ENCODE results near the gene MUC2. TPM values are rescaled to one million over a fixed set of nuclear protein-coding genes. Genes with fewer than 3 reads are reported as not detected.

MUC2 gene
- total RNA-seq, 6 experiments from 2014 or later, result 0.24 TPM; not detected in 5

DNA sequence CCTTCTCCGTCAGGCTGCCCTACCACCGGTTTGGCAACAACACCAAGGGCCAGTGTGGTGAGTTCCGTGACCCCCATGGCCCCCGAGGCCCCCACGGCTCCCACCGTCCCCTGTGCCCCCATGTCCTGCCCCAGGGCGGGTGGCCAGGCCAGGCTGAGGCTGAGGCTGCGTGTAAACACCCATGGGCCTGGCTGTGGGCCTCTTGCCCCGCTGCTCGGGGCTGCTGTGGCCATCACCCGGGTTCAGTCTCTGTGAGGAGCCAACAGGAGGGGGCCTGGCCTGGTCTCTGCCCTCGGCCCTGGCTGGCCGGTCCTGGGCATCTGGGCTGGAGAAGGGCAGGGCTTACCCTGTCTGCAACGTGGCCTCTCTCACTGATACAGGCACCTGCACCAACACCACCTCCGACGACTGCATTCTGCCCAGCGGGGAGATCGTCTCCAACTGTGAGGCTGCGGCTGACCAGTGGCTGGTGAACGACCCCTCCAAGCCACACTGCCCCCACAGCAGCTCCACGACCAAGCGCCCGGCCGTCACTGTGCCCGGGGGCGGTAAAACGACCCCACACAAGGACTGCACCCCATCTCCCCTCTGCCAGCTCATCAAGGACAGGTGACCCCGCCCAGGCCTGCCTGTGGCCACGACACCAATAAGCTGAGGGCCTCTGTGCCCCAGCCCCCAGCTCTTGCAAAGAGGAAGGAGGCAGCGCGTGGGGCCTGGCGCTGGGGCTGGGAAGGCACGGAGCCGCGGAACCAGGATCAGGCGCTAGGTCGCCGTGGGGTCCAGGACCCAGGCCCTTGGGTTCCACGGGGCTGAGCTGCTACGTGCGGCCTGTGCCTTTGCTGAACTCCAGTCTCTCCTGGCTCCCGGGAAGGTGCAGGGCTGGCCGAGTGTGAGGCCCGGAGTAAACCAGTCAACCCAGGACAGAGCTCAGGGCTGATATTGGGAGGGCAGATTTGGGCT is 29.0 kb downstream of the MUC2 start:
- Mint-ChIP-seq H3K36me3 (ENCODE audit: low read depth) (no peaks in the 10 kb centered on the region), H3K27me3 (ENCODE audit: insufficient read depth) (peaks cover 6% of the 10 kb centered on the region), H3K27ac (no peak overlapping the region), H3K4me3 (no peak overlapping the region), H3K9me3 (peaks cover 15% of the 10 kb centered on the region), H3K4me1 (ENCODE audit: low read depth) (no peaks in the 10 kb centered on the region)
- DNase-seq, result no peak
- TF ChIP-seq, protein P1, sequence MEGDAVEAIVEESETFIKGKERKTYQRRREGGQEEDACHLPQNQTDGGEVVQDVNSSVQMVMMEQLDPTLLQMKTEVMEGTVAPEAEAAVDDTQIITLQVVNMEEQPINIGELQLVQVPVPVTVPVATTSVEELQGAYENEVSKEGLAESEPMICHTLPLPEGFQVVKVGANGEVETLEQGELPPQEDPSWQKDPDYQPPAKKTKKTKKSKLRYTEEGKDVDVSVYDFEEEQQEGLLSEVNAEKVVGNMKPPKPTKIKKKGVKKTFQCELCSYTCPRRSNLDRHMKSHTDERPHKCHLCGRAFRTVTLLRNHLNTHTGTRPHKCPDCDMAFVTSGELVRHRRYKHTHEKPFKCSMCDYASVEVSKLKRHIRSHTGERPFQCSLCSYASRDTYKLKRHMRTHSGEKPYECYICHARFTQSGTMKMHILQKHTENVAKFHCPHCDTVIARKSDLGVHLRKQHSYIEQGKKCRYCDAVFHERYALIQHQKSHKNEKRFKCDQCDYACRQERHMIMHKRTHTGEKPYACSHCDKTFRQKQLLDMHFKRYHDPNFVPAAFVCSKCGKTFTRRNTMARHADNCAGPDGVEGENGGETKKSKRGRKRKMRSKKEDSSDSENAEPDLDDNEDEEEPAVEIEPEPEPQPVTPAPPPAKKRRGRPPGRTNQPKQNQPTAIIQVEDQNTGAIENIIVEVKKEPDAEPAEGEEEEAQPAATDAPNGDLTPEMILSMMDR (IDR thresholded peaks at IDR 0.05), result no peak

DNA sequence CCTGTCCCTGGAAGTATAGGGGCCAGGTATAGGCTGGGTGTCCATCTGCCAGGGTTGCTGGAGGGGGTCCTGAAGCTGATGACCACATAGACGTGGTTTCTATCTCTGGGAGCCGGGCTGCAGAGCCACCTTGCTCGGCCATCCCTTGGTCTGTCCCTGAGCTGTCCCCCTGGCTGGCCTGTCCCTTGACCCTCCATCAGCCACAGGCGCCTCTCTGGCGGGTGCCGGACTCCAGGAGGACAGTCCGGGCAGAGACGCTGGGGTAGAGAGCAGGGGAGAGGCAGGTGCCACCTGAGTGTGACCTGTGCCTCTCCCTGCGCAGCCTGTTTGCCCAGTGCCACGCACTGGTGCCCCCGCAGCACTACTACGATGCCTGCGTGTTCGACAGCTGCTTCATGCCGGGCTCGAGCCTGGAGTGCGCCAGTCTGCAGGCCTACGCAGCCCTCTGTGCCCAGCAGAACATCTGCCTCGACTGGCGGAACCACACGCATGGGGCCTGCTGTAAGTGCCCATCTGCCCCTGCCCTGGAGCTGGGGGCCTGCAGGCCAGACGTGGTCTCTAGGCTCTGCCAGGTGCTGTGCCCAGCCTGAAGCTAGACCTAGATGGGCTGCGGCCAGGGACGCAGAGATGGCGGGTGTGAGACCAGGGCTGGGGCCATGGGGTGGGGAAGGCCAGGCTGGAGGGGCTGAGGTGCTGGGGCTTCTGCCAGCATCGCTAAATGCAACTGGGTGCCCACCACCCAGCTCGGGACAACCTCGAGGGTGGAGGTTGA is 29.9 kb downstream of the MUC2 start:
- Mint-ChIP-seq H3K9me3 (peaks cover 10% of the 10 kb centered on the region), H3K27ac (no peak overlapping the region), H3K4me1 (ENCODE audit: low read depth) (no peaks in the 10 kb centered on the region), H3K4me3 (no peak overlapping the region), H3K27me3 (ENCODE audit: insufficient read depth) (peaks cover 6% of the 10 kb centered on the region), H3K36me3 (ENCODE audit: low read depth) (no peaks in the 10 kb centered on the region)
- TF ChIP-seq, protein P1 (IDR thresholded peaks at IDR 0.05), result no peak
- no peak for DNase-seq

DNA sequence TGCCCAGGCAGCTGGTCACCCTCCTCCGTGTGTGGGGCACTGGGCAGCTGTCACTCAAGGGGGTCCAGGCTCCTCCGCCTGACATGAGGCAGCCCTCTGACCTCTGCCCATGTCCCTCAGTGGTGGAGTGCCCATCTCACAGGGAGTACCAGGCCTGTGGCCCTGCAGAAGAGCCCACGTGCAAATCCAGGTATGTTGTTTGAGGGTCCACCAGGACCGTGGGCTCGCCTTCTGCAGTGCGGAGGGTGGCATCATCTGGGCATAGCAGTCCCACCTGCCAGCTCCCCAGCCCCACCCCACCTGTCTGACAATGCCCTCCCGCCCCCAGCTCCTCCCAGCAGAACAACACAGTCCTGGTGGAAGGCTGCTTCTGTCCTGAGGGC is 30.5 kb downstream of the MUC2 start:
- TF ChIP-seq, protein P1 (IDR thresholded peaks at IDR 0.05), result no peak
- no peak overlapping the region for H3K4me3 Mint-ChIP-seq
- no peaks in the 10 kb centered on the region for H3K4me1 Mint-ChIP-seq (ENCODE audit: low read depth)
- no peaks in the 10 kb centered on the region for H3K36me3 Mint-ChIP-seq (ENCODE audit: low read depth)
- DNase-seq, result no peak
- peaks cover 6% of the 10 kb centered on the region for H3K27me3 Mint-ChIP-seq (ENCODE audit: insufficient read depth)
- H3K27ac Mint-ChIP-seq, result no peak overlapping the region
- peaks cover 6% of the 10 kb centered on the region; the same call in 1 of the 2 replicates for H3K9me3 Mint-ChIP-seq

DNA sequence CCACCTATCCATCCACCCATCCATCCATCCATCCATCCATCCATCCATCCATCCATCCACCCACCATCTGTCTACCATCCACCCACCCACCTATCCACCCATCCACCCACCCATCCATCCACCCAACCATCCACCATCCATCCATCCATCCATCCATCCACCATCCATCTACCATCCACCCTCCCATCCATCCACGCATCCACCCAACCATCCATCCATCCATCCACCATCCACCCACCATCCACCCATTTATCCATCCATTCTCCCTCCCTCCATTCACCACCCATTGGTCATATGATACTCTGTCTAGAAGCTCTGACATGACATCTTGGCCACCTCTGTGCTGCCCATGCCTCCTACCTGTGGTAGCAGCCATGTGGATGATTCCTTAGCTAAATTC is 31.7 kb downstream of the MUC2 start:
- Mint-ChIP-seq H3K27me3 (ENCODE audit: insufficient read depth) (peaks cover 4% of the 10 kb centered on the region; the same call in 1 of the 2 replicates), H3K4me3 (no peak overlapping the region), H3K4me1 (ENCODE audit: low read depth) (no peaks in the 10 kb centered on the region), H3K36me3 (ENCODE audit: low read depth) (no peaks in the 10 kb centered on the region; the same call in 1 of the 2 replicates), H3K27ac (no peak overlapping the region), H3K9me3 (peaks cover 9% of the 10 kb centered on the region)
- TF ChIP-seq, protein P1 (IDR thresholded peaks at IDR 0.05), result no peak
- DNase-seq, result no peak

DNA sequence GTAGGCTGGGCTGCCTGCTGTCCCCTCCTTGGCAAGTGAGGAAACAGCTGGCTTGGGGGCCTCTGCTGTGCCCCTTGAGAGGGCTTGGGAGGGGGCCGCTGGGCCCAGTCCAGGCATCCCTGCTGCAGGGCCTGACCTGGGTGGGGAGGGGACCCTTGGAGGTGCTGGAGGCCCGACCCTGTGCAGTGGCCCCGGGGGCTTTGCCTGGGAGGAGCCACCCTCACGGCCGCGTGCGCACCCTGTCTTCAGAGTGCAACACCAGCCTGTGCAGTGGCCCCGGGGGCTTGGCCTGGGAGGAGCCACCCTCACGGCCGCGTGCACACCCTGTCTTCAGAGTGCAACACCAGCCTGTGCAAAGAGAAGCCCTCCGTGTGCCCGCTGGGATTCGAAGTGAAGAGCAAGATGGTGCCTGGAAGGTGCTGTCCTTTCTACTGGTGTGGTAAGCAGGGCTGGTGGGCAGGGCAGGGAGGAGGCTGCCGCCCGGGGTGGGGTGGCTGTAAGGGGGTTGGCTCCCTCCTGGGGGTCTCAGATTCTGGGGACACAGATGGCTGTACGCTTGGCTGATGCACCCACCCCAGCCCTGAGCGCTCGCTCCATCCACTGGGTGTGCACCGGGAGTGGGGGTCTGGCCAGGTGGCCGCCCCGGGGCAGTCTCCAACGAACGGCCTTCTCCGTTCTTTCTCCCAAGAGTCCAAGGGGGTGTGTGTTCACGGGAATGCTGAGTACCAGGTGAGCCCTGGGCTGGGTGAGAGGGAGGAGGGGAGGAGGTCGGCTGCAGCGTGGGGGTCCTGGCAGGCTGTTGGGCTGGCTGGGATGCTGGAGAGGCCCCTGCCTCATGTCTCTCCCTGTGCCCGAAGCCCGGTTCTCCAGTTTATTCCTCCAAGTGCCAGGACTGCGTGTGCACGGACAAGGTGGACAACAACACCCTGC is 32.9 kb downstream of the MUC2 start:
- Mint-ChIP-seq H3K27ac (no peak overlapping the region), H3K4me3 (no peak overlapping the region), H3K36me3 (ENCODE audit: low read depth) (no peaks in the 10 kb centered on the region; the same call in 1 of the 2 replicates), H3K27me3 (ENCODE audit: insufficient read depth) (peaks cover 4% of the 10 kb centered on the region; the same call in 1 of the 2 replicates), H3K4me1 (ENCODE audit: low read depth) (no peaks in the 10 kb centered on the region), H3K9me3 (peaks cover 9% of the 10 kb centered on the region)
- TF ChIP-seq, protein P1 (IDR thresholded peaks at IDR 0.05), result no peak
- no peak for DNase-seq

Measured in HFFc6 (cell line).